Astrocyte (in vitro differentiated cells and primary cell): ENCODE results near the gene RAB5B. TPM values are rescaled to one million over a fixed set of nuclear protein-coding genes. Genes with fewer than 3 reads are reported as not detected.

Source experiments
- DNase-seq: peaks from one replicate; pipeline ENCODE4 v3.0.0-alpha.2; 2010; ENCODE audit warnings: low read depth
- FAIRE-seq: peaks from 2 replicates; lab custom pipeline; 2011; peaks lifted over from hg19 to GRCh38; lab: Jason Lieb, UNC
- H2AFZ ChIP-seq: 2 replicates; pipeline ENCODE4 v1.6.0; 2012; ENCODE audit warnings: low read depth, low read length, inconsistent platforms
- H3K27ac ChIP-seq: 2 replicates; pipeline ENCODE4 v1.5.1; 2011; ENCODE audit warnings: low read depth, low read length, inconsistent platforms
- H3K27me3 ChIP-seq: 2 replicates; pipeline ENCODE4 v1.6.0; 2011; ENCODE audit warnings: low read length, inconsistent platforms; ENCODE audit not compliant: insufficient read depth
- H3K36me3 ChIP-seq: 2 replicates; pipeline ENCODE4 v1.5.1; 2011; ENCODE audit warnings: low read length, inconsistent platforms; ENCODE audit not compliant: insufficient read depth
- H3K4me1 ChIP-seq: 2 replicates; pipeline ENCODE4 v1.5.1; 2011; ENCODE audit warnings: low read length, inconsistent platforms; ENCODE audit not compliant: insufficient read depth
- H3K4me2 ChIP-seq: 2 replicates; pipeline ENCODE4 v1.6.0; 2012; ENCODE audit warnings: low read length, inconsistent platforms
- H3K4me3 ChIP-seq: 2 replicates; pipeline ENCODE4 v1.5.1; 2011; ENCODE audit warnings: low read depth, mild to moderate bottlenecking, low read length, inconsistent platforms; ENCODE audit not compliant: insufficient read depth
- H3K79me2 ChIP-seq: 2 replicates; pipeline ENCODE4 v1.6.0; 2012; ENCODE audit warnings: mild to moderate bottlenecking, low read length, inconsistent platforms; ENCODE audit not compliant: insufficient read depth
- H3K9ac ChIP-seq: 2 replicates; pipeline ENCODE4 v1.6.0; 2012; ENCODE audit warnings: mild to moderate bottlenecking, low read length, inconsistent platforms
- H3K9me3 ChIP-seq: 2 replicates; pipeline ENCODE4 v1.5.1; 2012; ENCODE audit warnings: low read depth, mild to moderate bottlenecking, low read length, inconsistent platforms; ENCODE audit not compliant: insufficient read depth
- H4K20me1 ChIP-seq: 2 replicates; pipeline ENCODE4 v1.6.0; 2012; ENCODE audit warnings: low read length, inconsistent platforms; ENCODE audit not compliant: insufficient read depth
- H3K27ac Mint-ChIP-seq: one replicate; pipeline ENCODE4 v1.8.0; 2021; ENCODE audit warnings: mild to moderate bottlenecking, mixed read lengths; ENCODE audit not compliant: unreplicated experiment
- H3K27me3 Mint-ChIP-seq: one replicate; pipeline ENCODE4 v1.8.0; 2021; ENCODE audit warnings: low read depth, mixed read lengths; ENCODE audit not compliant: unreplicated experiment
- H3K36me3 Mint-ChIP-seq: one replicate; pipeline ENCODE4 v1.8.0; 2021; ENCODE audit warnings: low read depth, mixed read lengths; ENCODE audit not compliant: unreplicated experiment
- H3K4me1 Mint-ChIP-seq: one replicate; pipeline ENCODE4 v1.8.0; 2021; ENCODE audit warnings: low read depth, mixed read lengths; ENCODE audit not compliant: unreplicated experiment
- H3K4me3 Mint-ChIP-seq: one replicate; pipeline ENCODE4 v1.8.0; 2021; ENCODE audit warnings: mild to moderate bottlenecking, moderate library complexity, mixed read lengths; ENCODE audit not compliant: unreplicated experiment
- H3K9me3 Mint-ChIP-seq: one replicate; pipeline ENCODE4 v1.8.0; 2021; ENCODE audit warnings: mild to moderate bottlenecking, mixed read lengths; ENCODE audit not compliant: unreplicated experiment
- CTCF ChIP-seq: IDR thresholded peaks from 2 replicates; pipeline ENCODE4 v1.5.1; 2011; ENCODE audit warnings: low read depth, mild to moderate bottlenecking, inconsistent platforms, low read length, moderate library complexity; ENCODE audit not compliant: insufficient read depth
- EZH2 ChIP-seq: IDR thresholded peaks from 2 replicates; pipeline ENCODE4 v1.6.1; 2012; ENCODE audit warnings: mild to moderate bottlenecking, low read length, inconsistent platforms; ENCODE audit not compliant: insufficient read depth
- total RNA-seq: library from RNA; stranded (reverse); gene quantifications from 2 replicates; pipeline ENCODE4 v1.2.1, GENCODE V29; 2021

The RAB5B gene
- total RNA-seq, 1 donor from 2014 or later, result 127 TPM

- peaks cover 16% of the 10 kb centered on the region for H3K4me1 Mint-ChIP-seq
- no peaks in the 10 kb centered on the region for H3K9me3 ChIP-seq
- FAIRE-seq, result no peak
Measured at GRCh38 chr12:56011509-56012090, 37.7 kb downstream of the RAB5B start.

DNA sequence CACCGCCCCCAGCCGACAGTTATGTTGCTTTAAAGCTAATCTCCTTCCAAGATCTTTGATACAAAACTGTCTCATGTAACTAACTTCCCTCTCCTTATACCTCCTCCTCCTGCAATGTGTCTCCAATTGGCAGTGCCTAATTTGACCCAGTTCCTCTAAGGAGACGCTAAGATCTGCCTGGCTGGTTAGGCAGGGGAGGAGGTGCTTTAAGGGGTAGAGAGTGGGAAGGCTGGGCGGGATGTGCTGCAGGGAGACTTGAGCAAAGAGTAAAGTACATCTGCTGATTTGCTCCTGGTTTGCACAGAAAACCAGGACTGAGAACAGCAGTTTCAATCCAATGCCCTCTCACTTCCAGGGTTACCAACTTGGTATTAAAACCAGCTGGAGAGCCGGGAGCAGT is 39.6 kb downstream of the RAB5B start:
- Mint-ChIP-seq H3K27me3 (no peaks in the 10 kb centered on the region), H3K4me3 (no peak overlapping the region), H3K9me3 (no peaks in the 10 kb centered on the region), H3K27ac (no peak overlapping the region), H3K36me3 (peaks cover 5% of the 10 kb centered on the region), H3K4me1 (peaks cover 16% of the 10 kb centered on the region)
- TF ChIP-seq CTCF (no peak), EZH2 (no peak)
- no peak for DNase-seq
- no peak overlapping the region for H2AFZ ChIP-seq
- H3K9ac ChIP-seq, result no peak overlapping the region
- H3K27ac ChIP-seq, result no peak overlapping the region
- no peaks in the 10 kb centered on the region for H3K36me3 ChIP-seq
- no peak overlapping the region for H3K4me2 ChIP-seq
- no peaks in the 10 kb centered on the region for H4K20me1 ChIP-seq
- no peaks in the 10 kb centered on the region for H3K27me3 ChIP-seq
- H3K79me2 ChIP-seq, result no peaks in the 10 kb centered on the region
- H3K9me3 ChIP-seq, result no peaks in the 10 kb centered on the region
- no peaks in the 10 kb centered on the region for H3K4me1 ChIP-seq
- no peak overlapping the region for H3K4me3 ChIP-seq
- no peak for FAIRE-seq

More at GRCh38 chr12:56011509-56012090, 37.7 kb downstream of the RAB5B start:
- no peak for TF ChIP-seq CTCF
- Mint-ChIP-seq H3K4me3 (no peak overlapping the region), H3K36me3 (no peaks in the 10 kb centered on the region), H3K27me3 (no peaks in the 10 kb centered on the region), H3K27ac (peak overlapping the region; percentile 26), H3K9me3 (no peaks in the 10 kb centered on the region)
- Histone ChIP-seq H3K79me2 (no peaks in the 10 kb centered on the region), H4K20me1 (no peaks in the 10 kb centered on the region), H3K4me3 (no peak overlapping the region), H2AFZ (no peak overlapping the region), H3K27ac (no peak overlapping the region), H3K4me1 (no peaks in the 10 kb centered on the region), H3K9ac (no peak overlapping the region), H3K4me2 (no peak overlapping the region), H3K36me3 (no peaks in the 10 kb centered on the region), H3K27me3 (no peaks in the 10 kb centered on the region)
- DNase-seq, result no peak

GRCh38 chr12:56014205-56014604 is 40.3 kb downstream of the RAB5B start:
- H3K27me3 ChIP-seq, result no peaks in the 10 kb centered on the region
- H3K36me3 Mint-ChIP-seq, result peaks cover 7% of the 10 kb centered on the region
- H3K79me2 ChIP-seq, result no peaks in the 10 kb centered on the region
- H3K9me3 ChIP-seq, result no peaks in the 10 kb centered on the region
- no peak overlapping the region for H3K4me2 ChIP-seq
- FAIRE-seq, result no peak
- no peak overlapping the region for H3K9ac ChIP-seq
- no peak overlapping the region for H3K4me3 ChIP-seq
- H3K4me1 ChIP-seq, result no peaks in the 10 kb centered on the region
- no peaks in the 10 kb centered on the region for H3K36me3 ChIP-seq
- H3K27me3 Mint-ChIP-seq, result no peaks in the 10 kb centered on the region
- no peak overlapping the region for H2AFZ ChIP-seq
- peaks cover 16% of the 10 kb centered on the region for H3K4me1 Mint-ChIP-seq
- no peak overlapping the region for H3K4me3 Mint-ChIP-seq
- H3K27ac Mint-ChIP-seq, result no peak overlapping the region
- no peak for DNase-seq
- no peak overlapping the region for H3K27ac ChIP-seq
- no peaks in the 10 kb centered on the region for H4K20me1 ChIP-seq
- no peak for TF ChIP-seq CTCF
- no peaks in the 10 kb centered on the region for H3K9me3 Mint-ChIP-seq
